AG09309 (cell line): ENCODE measurements around the gene SLC10A7.

Experiments
- DNase-seq: peaks from one replicate; pipeline ENCODE4 v3.0.0-alpha.2; 2010; ENCODE audit warnings: low read depth
- H3K4me3 ChIP-seq: 2 replicates; pipeline ENCODE4 v1.5.1; 2011; ENCODE audit warnings: mild to moderate bottlenecking, low read depth, low read length, moderate library complexity; ENCODE audit not compliant: control insufficient read depth
- TF ChIP-seq, protein P1 (sequence below): IDR thresholded peaks from 2 replicates; pipeline ENCODE4 v1.5.1; 2011; ENCODE audit warnings: mild to moderate bottlenecking, low read depth, low read length, inconsistent platforms; ENCODE audit not compliant: insufficient read depth, control insufficient read depth; ENCODE audit errors: missing control alignments

SLC10A7 gene, protein sequence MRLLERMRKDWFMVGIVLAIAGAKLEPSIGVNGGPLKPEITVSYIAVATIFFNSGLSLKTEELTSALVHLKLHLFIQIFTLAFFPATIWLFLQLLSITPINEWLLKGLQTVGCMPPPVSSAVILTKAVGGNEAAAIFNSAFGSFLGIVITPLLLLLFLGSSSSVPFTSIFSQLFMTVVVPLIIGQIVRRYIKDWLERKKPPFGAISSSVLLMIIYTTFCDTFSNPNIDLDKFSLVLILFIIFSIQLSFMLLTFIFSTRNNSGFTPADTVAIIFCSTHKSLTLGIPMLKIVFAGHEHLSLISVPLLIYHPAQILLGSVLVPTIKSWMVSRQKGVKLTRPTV

DNA sequence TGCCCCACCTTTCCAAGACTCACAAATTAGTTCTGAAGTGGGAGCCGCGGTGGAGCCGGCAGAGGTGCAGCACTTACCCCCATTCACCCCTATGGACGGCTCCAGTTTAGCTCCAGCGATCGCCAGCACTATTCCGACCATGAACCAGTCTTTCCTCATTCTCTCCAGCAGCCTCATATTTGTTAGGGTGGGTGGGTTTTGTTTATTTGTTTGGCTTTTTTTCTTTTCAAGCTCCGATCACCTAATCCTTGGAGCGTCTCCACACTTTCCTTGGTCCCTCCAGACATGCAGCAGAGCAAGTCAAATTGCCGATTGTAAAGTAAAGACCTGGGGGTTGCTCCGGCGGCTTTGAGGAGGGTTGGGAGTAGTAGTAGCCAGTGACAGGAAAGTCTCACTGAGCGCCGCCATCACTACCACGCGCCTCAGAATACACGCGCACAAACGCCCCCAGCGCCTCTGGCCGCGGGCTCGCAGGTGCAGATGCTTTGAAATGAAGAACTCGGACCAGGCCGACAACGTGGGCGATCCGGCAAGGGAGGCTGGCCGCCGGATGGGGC lies at the start of gene SLC10A7:
SLC10A7 (minus strand) TSS at position 400 of the 557 bp plus-strand sequence; CDS start at position 177, 223 bp downstream.
- DNase-seq, result no peak
- TF ChIP-seq, protein P1, sequence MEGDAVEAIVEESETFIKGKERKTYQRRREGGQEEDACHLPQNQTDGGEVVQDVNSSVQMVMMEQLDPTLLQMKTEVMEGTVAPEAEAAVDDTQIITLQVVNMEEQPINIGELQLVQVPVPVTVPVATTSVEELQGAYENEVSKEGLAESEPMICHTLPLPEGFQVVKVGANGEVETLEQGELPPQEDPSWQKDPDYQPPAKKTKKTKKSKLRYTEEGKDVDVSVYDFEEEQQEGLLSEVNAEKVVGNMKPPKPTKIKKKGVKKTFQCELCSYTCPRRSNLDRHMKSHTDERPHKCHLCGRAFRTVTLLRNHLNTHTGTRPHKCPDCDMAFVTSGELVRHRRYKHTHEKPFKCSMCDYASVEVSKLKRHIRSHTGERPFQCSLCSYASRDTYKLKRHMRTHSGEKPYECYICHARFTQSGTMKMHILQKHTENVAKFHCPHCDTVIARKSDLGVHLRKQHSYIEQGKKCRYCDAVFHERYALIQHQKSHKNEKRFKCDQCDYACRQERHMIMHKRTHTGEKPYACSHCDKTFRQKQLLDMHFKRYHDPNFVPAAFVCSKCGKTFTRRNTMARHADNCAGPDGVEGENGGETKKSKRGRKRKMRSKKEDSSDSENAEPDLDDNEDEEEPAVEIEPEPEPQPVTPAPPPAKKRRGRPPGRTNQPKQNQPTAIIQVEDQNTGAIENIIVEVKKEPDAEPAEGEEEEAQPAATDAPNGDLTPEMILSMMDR, result no peak
- H3K4me3 ChIP-seq, result peak within 1 kb of the TSS; percentile 94

DNA sequence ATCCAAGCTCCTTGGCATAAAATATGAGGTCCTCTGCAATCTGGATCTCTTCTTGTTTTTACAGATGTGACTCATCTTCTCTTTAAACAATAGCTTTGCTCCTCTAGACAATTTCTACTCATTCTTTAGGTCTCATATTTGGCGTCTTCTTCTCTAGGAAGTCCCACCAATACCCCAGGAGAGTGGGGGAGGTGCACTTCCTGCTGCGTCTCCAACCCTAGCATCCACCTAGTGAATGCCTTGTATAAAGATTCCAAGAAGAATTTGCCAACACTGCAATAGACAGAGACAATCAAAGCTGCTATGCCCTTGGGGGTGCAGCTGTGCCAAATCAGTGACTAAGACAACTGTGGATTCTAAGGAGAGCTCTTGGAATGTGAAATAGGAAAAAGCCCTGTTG lies 45.7 kb upstream of the SLC10A7 start:
- TF ChIP-seq, protein P1, result no peak
- DNase-seq, result no peak
- H3K4me3 ChIP-seq, result no peak overlapping the region

DNA sequence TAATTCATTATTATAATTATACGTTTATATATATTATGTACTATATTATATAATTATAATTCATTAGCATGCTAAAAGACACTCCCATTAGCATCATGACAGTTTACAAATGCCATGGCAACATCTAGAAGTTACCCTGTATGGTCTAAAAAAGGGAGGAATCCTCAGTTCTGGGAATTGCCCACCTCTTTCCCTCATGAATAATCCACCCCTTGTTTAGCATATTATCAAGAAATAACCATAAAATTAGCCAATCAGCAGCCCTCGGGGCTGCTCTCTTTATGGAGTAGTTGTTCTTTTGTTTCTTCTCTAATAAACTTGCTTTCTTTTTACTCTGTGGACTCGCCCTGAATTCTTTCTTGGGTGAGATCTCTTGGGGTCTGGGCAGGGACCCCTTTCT lies 42.8 kb upstream of the SLC10A7 start:
- TF ChIP-seq, protein P1, result no peak
- no peak for DNase-seq

DNA sequence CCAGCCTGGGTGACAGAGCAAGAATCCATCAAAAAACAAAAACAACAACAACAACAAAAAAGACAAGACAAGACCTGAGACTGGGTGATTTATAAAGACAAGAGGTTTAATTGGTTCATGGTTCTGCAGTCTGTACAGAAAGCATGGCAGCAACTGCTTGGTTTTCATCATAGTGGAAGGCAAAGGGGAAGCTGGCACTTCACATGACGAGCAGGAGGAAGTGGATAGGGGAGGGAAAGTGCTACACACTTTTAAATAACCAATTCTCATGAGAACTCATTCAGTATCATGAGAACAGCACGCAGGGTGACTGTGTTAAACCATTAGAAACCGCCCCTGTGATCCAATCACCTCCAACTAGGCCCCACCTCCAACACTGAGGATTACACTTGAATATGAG lies 28.4 kb upstream of the SLC10A7 start:
- TF ChIP-seq, protein P1, result no peak
- H3K4me3 ChIP-seq, result no peak overlapping the region
- no peak for DNase-seq

More for the DNA sequence above, 42.8 kb upstream of the SLC10A7 start:
- H3K4me3 ChIP-seq, result no peak overlapping the region

DNA sequence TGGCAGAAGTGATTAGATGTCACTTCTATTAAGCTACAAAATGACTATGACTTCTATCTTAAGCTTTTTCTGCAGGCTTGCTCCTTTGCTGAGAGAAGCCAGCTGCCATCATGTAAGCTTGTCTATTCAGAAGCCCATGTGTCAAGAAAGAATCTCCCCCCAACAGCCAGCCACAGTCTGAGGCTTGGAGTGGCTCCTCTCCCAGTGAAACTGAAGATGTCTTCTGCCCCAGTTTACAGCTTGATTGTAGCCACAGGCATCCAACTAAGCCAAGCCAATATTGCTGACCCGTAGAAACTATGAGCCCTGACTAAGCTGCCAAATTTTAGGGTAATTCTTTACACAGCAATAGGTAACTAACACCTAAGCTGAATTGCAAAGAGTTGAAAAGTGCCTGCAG lies 26.7 kb upstream of the SLC10A7 start:
- DNase-seq, result no peak
- TF ChIP-seq, protein P1, result no peak
- no peak overlapping the region for H3K4me3 ChIP-seq

DNA sequence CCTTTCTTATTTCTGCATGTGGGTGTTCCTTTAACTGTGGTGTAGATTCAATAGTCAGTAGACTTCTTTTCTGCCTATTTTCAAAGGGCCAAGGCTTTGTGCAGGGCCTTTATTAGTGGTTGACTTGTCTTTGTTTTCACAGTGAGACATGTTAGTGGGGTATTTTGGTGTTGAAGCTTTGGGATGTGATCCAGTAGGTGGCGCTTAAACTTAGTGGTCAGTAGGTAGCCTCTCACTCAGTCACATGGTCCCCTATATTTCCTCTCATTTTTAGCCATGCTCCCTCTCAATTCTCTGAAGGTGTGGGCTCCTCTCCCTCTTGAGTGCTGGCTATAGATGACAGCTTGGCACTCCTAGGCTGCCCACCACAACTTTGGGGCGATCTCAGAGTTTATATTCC lies 23.4 kb upstream of the SLC10A7 start:
- TF ChIP-seq, protein P1, result peak; percentile 46
- H3K4me3 ChIP-seq, result no peak overlapping the region
- no peak for DNase-seq
